Measurements from ENCODE around the gene FGFR1OP2. TPM values are rescaled to one million over a fixed set of nuclear protein-coding genes. Genes with fewer than 3 reads are reported as not detected.
"Not testable (repeated sequence)": the region's sequence is repeated elsewhere in the genome, so short reads cannot be mapped to it uniquely, and the experiment has no call there.

FGFR1OP2 gene
- total RNA-seq, 1 donor from 2014 or later = 12.7 TPM

GRCh38 chr12:26940516-26941214 is 2.4 kb downstream of the FGFR1OP2 start:
- DNase-seq (ENCODE audit: low spot score) = no peak
- no peak for ATAC-seq

- ATAC-seq (no peak), DNase-seq (ENCODE audit: low spot score) (no peak)
Measured at GRCh38 chr12:26941215-26941594, 2.9 kb downstream of the FGFR1OP2 start.

- no peak for DNase-seq (ENCODE audit: low spot score)
- no peak for ATAC-seq
Measured at GRCh38 chr12:26948309-26948708, 10.0 kb downstream of the FGFR1OP2 start.

GRCh38 chr12:26953447-26953846 is 15.2 kb downstream of the FGFR1OP2 start:
- ATAC-seq = peak; percentile 95
- DNase-seq (ENCODE audit: low spot score) = no peak

DNA sequence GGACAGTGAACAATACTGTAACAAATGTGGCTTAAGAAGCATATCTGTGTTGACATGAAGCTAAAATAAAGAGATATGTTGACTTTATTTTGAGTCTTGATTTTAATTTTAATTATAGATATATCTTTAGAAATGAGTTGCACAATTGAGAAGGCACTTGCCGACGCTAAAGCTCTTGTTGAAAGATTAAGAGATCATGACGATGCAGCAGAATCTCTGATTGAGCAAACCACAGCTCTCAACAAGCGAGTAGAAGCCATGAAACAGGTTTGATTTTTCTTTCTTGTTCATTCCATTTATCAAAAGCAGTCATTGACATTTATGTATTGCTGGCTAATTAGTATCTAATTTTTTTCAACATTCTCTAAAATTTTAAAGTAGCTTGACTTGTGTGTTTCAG is 15.8 kb downstream of the FGFR1OP2 start:
- no peak for ATAC-seq
- no peak for DNase-seq (ENCODE audit: low spot score)

DNA sequence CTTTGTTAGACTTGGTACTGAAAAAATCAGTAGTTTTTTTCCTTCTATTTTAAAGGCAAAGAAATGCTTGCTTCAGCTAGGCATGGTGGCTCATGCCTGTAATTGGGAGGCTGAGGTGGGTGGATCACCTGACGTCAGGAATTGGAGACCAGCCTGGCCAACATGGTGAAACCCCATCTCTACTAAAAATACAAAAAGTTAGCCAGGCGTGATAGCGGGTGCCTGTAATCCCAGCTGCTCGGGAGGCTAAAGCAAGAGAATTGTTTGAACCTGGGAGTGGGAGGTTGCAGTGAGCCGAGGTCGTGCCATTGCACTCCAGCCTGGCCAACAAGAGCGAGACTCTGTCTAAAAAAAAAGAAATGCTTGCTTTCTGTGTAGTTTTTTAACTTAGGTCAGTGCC is 23.1 kb downstream of the FGFR1OP2 start:
- ATAC-seq; DNase-seq (ENCODE audit: low spot score): not testable (repeated sequence)

GRCh38 chr12:26961803-26962202 is 23.5 kb downstream of the FGFR1OP2 start:
- no peak for ATAC-seq
- DNase-seq (ENCODE audit: low spot score) = no peak

DNA sequence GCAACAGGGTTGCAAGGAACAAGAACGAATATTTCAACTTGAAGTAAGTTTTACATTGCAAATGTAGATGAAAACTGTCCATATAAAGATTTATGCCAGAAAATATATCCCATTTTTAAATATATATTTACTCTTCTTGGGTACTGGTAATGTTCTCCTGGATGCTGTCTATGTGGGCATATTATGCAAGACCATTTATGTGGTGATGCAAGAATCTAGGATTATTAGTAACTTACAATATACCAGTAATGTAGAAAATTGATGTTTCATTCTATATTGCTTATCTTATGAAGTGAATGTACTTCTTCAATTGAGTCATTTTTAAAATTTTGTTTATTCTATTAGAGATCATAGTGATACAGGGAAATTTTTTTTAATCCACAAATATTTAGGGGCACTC is 25.1 kb downstream of the FGFR1OP2 start:
- ATAC-seq (no peak), DNase-seq (ENCODE audit: low spot score) (no peak)

DNA sequence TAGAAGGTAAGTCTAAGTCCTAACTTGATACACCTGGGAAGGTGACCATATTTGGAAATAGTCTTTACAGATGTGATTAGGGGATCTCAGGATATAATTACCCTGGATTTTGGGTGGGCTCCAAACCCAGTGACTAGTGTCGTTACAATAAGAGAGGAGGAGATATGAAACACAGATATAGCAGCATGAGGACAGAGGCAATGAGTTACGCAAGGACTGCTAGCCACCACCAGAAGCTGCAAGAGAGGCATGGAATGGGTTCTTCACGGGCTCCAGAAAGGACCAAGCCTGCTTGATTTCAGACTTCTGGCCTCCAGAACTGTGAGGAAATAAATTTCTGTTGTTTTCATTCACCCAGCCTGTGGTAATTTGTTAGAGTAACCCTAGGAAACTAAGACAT is 28.6 kb downstream of the FGFR1OP2 start:
- ATAC-seq (no peak), DNase-seq (ENCODE audit: low spot score) (no peak)

DNA sequence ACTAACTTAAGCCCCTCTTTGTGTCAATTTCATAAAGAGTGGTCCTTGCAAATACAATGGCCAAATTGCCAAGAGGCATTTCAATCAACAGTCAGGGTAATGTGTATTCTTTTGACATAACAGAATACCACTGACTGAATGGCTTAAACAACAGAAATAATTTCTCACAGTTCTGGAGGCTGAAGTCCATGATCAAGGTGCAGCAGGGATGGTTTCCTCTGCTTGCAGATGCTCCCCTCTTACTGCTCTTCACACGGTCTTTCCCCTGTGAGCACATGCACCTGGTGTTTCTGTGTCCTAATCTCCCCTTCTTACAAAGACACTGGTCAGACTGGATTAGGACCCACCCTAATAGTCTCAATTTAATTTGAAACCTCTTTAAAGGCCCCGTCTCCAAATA is 31.9 kb downstream of the FGFR1OP2 start:
- DNase-seq (ENCODE audit: low spot score) = no peak
- ATAC-seq = no peak

GRCh38 chr12:26971963-26972362 is 33.7 kb downstream of the FGFR1OP2 start:
- no peak for DNase-seq (ENCODE audit: low spot score)
- no peak for ATAC-seq

DNA sequence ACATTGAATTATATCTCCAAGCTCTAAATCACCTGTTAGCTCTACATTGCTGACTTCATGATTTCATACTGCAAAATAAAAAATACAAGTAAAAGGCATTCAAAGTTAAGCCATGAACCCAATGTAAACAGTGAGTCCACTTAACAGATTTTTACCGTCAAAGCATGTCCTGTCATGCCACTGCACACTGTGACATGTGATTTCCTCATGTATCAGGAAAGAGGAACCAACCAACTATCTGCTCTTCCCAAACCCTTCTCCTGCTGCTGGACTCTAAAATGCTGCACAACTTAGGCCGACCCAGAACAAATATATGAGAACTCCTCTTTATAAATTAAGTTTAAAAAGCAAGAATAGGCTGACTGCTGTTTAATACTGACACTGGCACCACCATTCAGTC is 38.4 kb downstream of the FGFR1OP2 start:
- DNase-seq (ENCODE audit: low spot score) (no peak), ATAC-seq (no peak)

- ATAC-seq (no peak), DNase-seq (ENCODE audit: low spot score) (no peak)
Measured at GRCh38 chr12:26978801-26979200, 40.5 kb downstream of the FGFR1OP2 start.

DNA sequence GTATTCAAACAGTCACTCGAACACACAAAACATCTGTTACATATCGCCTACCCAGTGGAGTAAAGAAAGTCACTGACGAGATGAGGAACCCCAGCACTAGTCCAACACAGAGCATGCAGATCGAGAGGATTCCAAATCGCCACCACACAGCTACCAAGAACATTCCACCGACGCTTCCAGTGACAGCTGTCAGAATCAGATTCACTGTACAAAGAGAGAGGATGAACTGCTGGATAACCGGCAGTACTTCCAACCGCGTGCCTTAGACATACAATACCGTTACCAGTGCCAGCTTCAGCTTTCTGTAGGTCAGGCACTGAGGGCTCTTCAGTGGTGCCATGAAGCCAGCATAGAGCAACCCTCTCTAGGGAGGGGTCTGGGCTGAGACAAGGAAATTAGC is 41.5 kb downstream of the FGFR1OP2 start:
- ATAC-seq = no peak
- no peak for DNase-seq (ENCODE audit: low spot score)

DNA sequence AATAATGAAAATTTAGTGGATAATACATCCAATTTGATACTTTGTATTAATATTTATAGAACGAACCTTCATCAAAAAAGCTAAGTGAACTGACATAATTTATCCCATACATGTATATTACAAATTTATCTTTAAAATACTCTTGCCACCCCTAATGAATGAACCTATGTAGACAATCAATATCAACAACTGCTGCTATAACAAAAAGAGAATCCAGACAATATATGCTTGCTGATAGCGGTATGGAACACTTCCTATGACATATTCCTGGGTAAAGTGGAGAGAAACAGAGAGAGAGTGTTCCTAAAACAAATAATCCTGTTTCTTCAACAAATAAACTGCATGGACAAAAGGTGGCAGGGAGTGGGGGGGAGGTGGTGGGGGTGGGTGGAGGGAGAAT is 44.6 kb downstream of the FGFR1OP2 start:
- ATAC-seq (no peak), DNase-seq (ENCODE audit: low spot score) (no peak)

GRCh38 chr12:26987634-26988424 is 49.6 kb downstream of the FGFR1OP2 start:
- ATAC-seq = no peak
- DNase-seq (ENCODE audit: low spot score) = no peak

- no peak for DNase-seq (ENCODE audit: low spot score)
- ATAC-seq = no peak
Measured at GRCh38 chr12:26988703-26989102, 50.4 kb downstream of the FGFR1OP2 start.

- ATAC-seq (no peak), DNase-seq (ENCODE audit: low spot score) (no peak)
Measured at GRCh38 chr12:26989873-26990272, 51.6 kb downstream of the FGFR1OP2 start.

- ATAC-seq (peak; percentile 37), DNase-seq (ENCODE audit: low spot score) (no peak)
Measured at GRCh38 chr12:26991826-26992225, 53.6 kb downstream of the FGFR1OP2 start.

DNA sequence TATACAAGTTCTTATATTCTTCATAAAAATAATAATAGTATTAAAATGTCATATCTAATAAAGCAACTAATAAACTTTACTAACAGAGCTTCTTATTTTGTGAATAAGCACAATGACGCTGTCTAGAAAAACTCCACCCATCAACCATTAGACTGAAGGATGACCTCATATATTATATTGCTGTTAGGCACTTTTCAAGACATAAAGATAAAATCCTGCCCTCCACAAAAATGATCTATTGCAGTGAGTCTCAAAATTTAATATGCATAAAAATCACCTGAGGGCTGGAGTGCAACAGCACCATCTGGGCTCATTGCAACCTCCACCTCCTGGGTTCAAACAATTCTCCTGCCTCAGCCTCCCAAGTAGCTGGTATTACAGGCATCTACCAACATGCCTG is 55.8 kb downstream of the FGFR1OP2 start:
- ATAC-seq = no peak

DNA sequence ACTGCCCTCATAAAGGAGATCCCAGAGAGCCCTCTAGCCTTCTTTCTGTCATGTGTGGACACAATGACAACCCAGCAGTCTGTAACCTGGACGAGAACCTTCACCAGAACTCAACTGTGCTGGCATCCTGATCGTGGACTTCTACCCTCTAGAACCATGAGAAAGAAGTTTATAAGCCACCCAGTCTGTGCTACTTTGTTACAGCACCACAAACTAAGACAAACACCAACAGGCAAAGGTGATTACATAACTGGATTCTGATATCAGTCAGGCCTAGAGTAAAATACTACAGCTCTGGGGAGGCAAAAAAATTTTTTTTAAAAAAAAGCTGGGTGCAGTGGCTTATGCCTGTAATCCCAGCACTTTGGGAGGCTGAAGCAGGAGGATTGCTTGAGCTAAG is 57.4 kb downstream of the FGFR1OP2 start:
- DNase-seq (ENCODE audit: low spot score) = no peak
- peak; percentile 75 for ATAC-seq

More for the DNA sequence above, 55.8 kb downstream of the FGFR1OP2 start:
- no peak for DNase-seq (ENCODE audit: low spot score)

DNA sequence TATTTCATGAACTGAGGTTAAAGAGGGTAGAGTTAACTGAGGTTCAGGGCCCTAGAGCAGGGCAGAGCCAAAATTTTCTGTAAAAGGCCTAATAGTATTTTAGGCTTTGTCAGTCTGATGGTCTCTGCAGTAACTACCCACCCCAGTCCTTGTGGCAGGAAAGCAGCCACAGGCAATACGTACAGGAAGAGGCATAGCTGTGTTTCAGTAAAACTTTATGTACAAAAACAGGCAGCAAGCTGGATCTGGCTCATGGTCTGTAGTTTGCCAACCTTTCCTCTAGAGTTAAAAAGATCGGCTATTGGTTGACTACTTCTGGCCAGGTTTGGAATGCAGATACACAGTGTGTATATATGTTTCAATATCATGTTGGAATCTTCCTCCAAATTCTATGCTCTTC is 58.7 kb downstream of the FGFR1OP2 start:
- no peak for DNase-seq (ENCODE audit: low spot score)
- peak; percentile 26 for ATAC-seq

Measured in left lobe of liver (tissue), 2 donors.